Effector memory CD4-positive, alpha-beta T cell (primary cell): ENCODE results near the gene B4GALT5.
"Not testable (repeated sequence)": the region's sequence is repeated elsewhere in the genome, so short reads cannot be mapped to it uniquely, and the experiment has no call there.

ENCODE experiments used
- DNase-seq, 3 donors: peaks; one replicate each; pipeline ENCODE4 v3.0.0-alpha.2; 2020
- H3K27ac ChIP-seq: 2 replicates; pipeline ENCODE4 v1.7.0; 2013; ENCODE audit warnings: mild to moderate bottlenecking, low read length, moderate library complexity; ENCODE audit not compliant: insufficient read depth, poor library complexity, severe bottlenecking
- H3K27me3 ChIP-seq: replicated peaks from 2 replicates; pipeline ENCODE4 v1.7.0; 2013; ENCODE audit warnings: mild to moderate bottlenecking, low read length; ENCODE audit not compliant: insufficient read depth, control insufficient read depth, poor library complexity, severe bottlenecking
- H3K36me3 ChIP-seq: 2 replicates; pipeline ENCODE4 v1.7.0; 2013; ENCODE audit warnings: mild to moderate bottlenecking, low read length, moderate library complexity; ENCODE audit not compliant: control insufficient read depth, insufficient read depth
- H3K4me1 ChIP-seq: 2 replicates; pipeline ENCODE4 v1.7.0; 2013; ENCODE audit warnings: low read length, mild to moderate bottlenecking; ENCODE audit not compliant: control insufficient read depth, insufficient read depth, poor library complexity, severe bottlenecking
- H3K4me3 ChIP-seq: 2 replicates; pipeline ENCODE4 v1.7.0; 2013; ENCODE audit warnings: low read length, low read depth, mild to moderate bottlenecking; ENCODE audit not compliant: insufficient read depth, poor library complexity, severe bottlenecking
- H3K9me3 ChIP-seq: 2 replicates; pipeline ENCODE4 v1.7.0; 2013; ENCODE audit warnings: mild to moderate bottlenecking, low read length, moderate library complexity; ENCODE audit not compliant: control insufficient read depth

Gene B4GALT5

DNA sequence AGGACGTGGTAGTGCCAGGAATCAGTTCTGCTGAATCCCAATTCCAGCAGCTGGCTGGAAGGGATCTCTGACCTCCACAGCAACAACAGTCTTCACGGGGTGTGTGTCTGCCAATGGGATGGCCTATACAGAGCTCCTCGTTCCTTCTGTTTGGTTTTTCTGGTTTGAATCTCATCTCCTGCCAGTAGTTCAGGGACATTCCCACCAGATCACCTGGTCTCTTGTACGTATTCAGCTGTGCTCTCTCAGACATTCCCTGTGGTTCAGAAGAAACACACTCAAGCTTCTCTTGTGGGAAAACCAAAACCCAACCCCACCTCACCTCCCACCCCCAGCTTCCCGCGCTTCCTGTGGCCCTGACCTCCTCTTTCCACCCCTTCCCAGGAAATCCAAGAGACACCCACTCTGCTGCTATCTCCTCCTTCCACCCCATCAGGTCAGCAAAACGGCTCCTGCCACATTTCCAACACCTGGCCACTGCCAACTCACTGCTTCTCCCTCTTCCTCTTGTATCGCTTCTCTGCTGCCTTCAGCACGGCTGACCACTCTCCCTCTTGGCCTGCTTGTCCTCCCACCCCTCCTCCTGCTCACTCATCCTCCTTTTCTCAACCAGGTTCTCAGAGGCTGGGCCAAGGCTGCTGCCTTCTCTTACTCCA, 82.5 kb downstream of the B4GALT5 start:
- Histone ChIP-seq H3K4me3 (no peak overlapping the region), H3K27ac (no peak overlapping the region), H3K4me1 (no peaks in the 10 kb centered on the region), H3K27me3 (no peaks in the 10 kb centered on the region), H3K36me3 (peaks cover 2% of the 10 kb centered on the region), H3K9me3 (no peaks in the 10 kb centered on the region)
- no peak for DNase-seq

DNA sequence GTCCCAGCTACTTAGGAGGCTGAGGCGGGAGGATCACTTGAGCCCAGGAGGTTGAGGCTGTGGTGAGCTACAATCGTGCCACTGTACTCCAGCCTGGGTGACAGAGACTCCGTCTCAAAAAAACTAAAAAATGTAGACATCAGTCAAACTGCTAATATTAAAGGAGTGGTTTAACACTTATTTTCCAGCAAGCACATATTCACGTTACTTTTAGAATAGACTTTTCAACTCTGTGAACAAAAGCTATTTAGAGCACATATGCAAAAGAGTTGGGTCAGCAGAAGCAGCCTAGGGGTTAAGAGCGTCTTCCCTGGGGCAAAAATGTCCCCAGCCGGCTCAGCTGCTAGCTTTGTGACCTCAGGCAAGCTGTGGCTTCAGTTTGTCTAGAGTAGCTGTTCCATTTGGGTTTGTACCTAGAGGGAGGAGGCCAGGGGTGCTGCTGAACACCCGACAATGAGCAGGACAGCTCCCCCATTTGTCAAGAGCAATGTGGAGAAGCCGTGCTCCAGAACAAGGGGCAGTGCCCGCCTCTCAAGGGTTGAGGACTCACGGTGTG, 83.2 kb downstream of the B4GALT5 start:
- DNase-seq: no peak
- Histone ChIP-seq H3K27ac (no peak overlapping the region), H3K4me3 (no peak overlapping the region), H3K36me3 (peaks cover 2% of the 10 kb centered on the region), H3K9me3 (no peaks in the 10 kb centered on the region), H3K4me1 (no peaks in the 10 kb centered on the region), H3K27me3 (no peaks in the 10 kb centered on the region)

DNA sequence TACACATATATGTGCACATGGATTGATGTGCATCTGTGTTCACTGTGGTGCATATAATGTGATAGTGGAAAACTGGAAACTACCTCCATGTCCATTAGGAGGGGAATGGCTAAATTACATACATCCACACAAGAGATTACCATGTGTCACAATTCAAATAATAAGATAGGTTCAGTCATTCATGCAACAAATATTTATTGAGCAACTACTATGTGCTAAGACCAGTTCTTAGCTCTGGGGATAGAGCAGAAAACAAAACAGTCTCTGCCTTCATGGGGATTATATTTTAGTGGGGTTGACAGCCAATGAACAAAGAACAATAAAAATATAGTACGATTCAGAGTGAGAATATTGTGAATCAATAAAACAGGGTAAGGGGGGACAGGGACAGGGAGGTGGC, 84.1 kb downstream of the B4GALT5 start:
- no peaks in the 10 kb centered on the region for H3K4me1 ChIP-seq
- no peak for DNase-seq
- no peaks in the 10 kb centered on the region for H3K27me3 ChIP-seq
- H3K36me3 ChIP-seq: no peaks in the 10 kb centered on the region
- no peaks in the 10 kb centered on the region for H3K9me3 ChIP-seq
- H3K4me3 ChIP-seq: no peak overlapping the region
- H3K27ac ChIP-seq: no peak overlapping the region

DNA sequence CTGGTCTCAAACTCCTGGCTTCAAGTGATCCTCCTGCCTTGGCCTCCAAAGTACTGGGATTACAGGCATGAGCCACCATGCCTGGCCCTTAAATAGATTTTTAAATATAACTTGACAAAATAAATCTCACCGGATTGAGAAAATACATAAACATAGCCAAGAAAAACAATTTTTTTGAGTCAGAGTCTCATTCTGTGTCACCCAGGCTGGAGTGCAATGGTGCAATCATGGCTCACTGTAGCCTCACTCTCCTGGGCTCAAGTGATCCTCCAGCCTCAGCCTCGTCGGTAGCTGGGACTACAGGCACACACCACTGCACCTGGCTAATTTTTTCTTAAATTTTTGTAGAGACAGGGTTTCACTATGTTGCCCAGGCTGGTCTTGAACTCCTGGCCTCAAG, 85.4 kb downstream of the B4GALT5 start:
- H3K27me3 ChIP-seq, H3K9me3 ChIP-seq, H3K27ac ChIP-seq, H3K4me3 ChIP-seq, H3K4me1 ChIP-seq, H3K36me3 ChIP-seq, DNase-seq: not testable (repeated sequence)

DNA sequence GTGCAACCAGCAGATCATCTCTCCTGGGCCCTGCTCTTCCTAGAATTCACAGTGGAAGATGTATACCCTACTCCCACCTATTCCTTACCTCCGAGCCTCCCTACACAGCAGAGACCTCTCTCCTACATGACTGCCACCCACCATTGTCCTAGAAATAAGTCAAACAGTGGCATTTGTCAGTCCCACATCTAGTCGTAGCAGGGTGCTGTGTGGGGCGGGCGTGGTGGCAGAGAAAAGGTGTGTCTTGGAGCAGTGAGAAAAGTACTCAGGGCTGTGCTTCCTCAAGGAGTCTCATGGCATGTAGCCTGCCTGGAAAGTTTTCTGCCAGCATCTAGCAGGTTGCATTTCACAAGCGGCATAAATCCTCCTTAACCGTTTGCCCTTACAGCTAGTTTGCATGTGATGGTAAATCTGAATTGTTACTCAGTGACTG, 86.3 kb downstream of the B4GALT5 start:
- Histone ChIP-seq H3K9me3 (no peaks in the 10 kb centered on the region), H3K4me1 (no peaks in the 10 kb centered on the region), H3K36me3 (no peaks in the 10 kb centered on the region), H3K4me3 (no peak overlapping the region), H3K27me3 (no peaks in the 10 kb centered on the region), H3K27ac (no peak overlapping the region)
- no peak for DNase-seq

DNA sequence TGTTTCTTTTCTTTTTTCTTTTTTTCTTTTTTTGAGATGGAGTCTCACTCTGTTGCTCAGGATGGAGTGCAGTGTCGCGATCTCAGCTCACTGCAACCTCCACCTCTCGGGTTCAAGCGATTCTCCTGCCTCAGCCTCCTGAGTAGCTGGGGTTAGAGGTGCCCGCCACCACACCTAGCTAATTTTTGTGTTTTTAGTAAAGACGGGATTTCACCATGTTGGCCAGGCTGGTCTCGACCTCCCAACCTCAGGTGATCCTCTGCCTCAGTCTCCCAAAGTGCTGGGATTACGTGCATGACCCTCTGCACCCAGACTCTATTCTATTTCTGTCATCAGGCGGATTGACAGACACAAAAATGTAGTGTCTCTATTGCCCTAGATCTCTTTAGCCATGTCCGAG, 88.7 kb downstream of the B4GALT5 start:
- not testable (repeated sequence) for H3K27ac ChIP-seq, H3K4me3 ChIP-seq, H3K27me3 ChIP-seq, H3K9me3 ChIP-seq, H3K36me3 ChIP-seq, H3K4me1 ChIP-seq, DNase-seq

DNA sequence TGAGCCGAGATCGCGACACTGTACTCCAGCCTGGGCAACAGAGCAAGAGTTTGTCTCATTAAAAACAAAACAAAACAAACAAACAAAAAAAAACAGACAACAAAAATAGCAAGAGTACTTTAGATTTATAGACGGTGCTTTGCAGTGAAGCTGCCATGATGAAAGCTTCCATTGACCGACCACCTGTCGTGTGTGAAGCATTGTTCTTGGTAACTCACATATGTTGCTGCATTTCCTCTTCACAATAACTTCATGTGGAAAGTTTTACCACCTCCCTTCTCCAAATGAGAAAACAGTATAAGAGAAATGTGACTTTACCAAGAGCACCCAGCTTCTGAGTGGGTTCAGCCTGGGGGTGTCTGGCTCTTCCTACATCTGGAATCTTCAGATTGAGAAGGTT, 89.4 kb downstream of the B4GALT5 start:
- Histone ChIP-seq H3K4me1 (no peaks in the 10 kb centered on the region), H3K27me3 (no peaks in the 10 kb centered on the region), H3K27ac (no peak overlapping the region), H3K4me3 (no peak overlapping the region), H3K36me3 (no peaks in the 10 kb centered on the region), H3K9me3 (no peaks in the 10 kb centered on the region)
- no peak for DNase-seq

DNA sequence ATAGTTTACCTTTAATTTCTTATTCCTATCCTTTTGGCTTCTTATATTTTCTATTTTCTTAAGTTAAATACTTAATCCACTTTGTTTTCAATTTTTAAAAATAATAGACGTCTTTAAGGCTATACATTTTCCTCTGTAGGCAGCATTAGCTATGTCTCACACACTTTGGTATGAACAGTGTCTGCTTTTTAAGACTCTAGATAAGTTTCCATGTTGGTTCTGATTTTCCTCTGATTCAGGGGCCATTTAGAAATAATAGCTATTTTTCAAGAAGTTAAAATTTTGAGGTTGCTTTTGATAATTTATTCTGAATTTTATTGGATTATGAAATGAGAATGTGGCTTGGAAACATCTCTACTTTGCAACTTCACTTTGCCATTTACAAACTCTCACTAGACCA, 91.4 kb downstream of the B4GALT5 start:
- Histone ChIP-seq H3K36me3 (no peaks in the 10 kb centered on the region), H3K27me3 (no peaks in the 10 kb centered on the region), H3K4me3 (no peak overlapping the region), H3K9me3 (no peaks in the 10 kb centered on the region), H3K4me1 (no peaks in the 10 kb centered on the region), H3K27ac (no peak overlapping the region)
- no peak for DNase-seq

DNA sequence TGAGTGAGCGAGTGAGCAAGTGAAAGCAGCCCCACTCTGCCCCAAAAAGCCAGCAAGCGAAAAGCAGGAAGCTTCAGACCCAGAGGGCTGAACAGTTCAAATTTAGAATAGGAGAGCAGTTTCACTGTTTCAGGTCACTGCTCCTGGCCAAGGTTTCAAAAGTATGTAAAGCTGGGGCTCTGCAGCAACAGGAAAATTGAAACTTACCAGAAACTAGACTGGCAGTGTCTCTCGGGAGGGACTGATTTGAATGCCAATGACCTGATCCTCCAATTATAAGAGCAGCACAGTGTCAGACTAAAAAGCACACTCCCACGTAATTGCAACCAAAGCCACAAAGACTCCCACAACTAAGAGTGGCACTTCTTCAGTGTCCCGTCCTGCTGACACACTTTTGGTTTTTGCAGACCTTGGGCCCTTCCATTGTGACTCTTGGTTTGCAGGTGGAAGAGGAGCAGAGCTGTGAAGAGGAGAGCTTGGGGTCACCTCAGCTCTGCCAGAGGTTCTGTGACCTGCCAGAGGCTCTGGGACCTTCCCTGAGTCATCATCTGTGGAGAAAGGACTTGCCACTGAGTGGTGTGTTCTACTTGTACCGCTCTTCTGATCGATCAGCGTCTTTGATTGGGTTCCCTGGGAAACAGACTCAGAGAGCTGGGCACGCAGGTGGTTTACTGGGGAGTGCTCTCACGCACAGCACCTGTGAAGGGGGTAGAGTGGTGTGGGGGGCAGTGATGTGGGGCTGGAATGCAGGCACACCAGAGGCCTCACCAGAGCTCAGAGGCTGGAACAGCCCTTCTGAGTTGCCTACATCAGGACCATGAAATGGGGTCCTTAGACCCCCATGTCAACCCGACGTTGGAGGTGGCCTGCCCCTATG, 93.1 kb downstream of the B4GALT5 start:
- Histone ChIP-seq H3K27ac (no peak overlapping the region), H3K36me3 (no peaks in the 10 kb centered on the region), H3K4me3 (no peak overlapping the region), H3K27me3 (no peaks in the 10 kb centered on the region), H3K4me1 (no peaks in the 10 kb centered on the region), H3K9me3 (no peaks in the 10 kb centered on the region)
- no peak for DNase-seq
